Lower leg skin (tissue), 4 donors: ENCODE data around the gene POLL. TPM values are rescaled to one million over a fixed set of nuclear protein-coding genes. Genes with fewer than 3 reads are reported as not detected.

Source experiments
- DNase-seq, 2 donors: peaks; one replicate each; pipeline ENCODE4 v3.0.0-alpha.2; 2019; ENCODE audit warnings: low spot score in 2 of 2
- H3K4me3 ChIP-seq: fragments of 200-600 bp; sonication (generic); 2 replicates; pipeline ENCODE4 v1.5.1; 2017; ENCODE audit warnings: mild to moderate bottlenecking, low read depth; ENCODE audit not compliant: poor library complexity, severe bottlenecking
- POLR2A ChIP-seq, 2 donors: fragments of 450-650 bp; IDR thresholded peaks; one replicate each; pipeline ENCODE4 v1.6.1; 2016 to 2017; ENCODE audit warnings: antibody characterized with exemption in 2 of 2, mild to moderate bottlenecking in 1 of 2, moderate library complexity in 1 of 2
- WGBS, 2 donors: methylation state at CpG; one replicate each; pipeline ENCODE4 v1.1.5; 2018; 5-methylcytosine and 5-hydroxymethylcytosine counted together
- intact Hi-C: fragments of 100-400 bp; cut with DNase I; formaldehyde crosslinking; loops from one replicate; pipeline ENCODE4 v1.15.0; 2023; ENCODE audit warnings: low total_unique reads
- total RNA-seq, 4 donors: library from RNA; depleted of rRNA; stranded (reverse); fragments of >200 nt; gene quantifications; one replicate each; pipeline ENCODE4 v1.1.0, GENCODE V29; 2016
- TF ChIP-seq, protein P1 (sequence below), 3 donors: fragments of 450-650 bp; IDR thresholded peaks; one replicate each; pipeline ENCODE4 v1.5.1; 2016; ENCODE audit warnings: antibody characterized with exemption in 3 of 3, mild to moderate bottlenecking in 3 of 3, moderate library complexity in 2 of 3

The POLL gene
- total RNA-seq, 4 donors from 2014 or later: 13.6 to 19.9 (median 17.1) TPM

- no peak overlapping the region for H3K4me3 ChIP-seq
- WGBS, 2 donors: 85% methylated on average over 24 to 25 of the region's 25 CpGs
- intact Hi-C loops: no loop called here
- DNase-seq: no peak
- TF ChIP-seq, protein P1, sequence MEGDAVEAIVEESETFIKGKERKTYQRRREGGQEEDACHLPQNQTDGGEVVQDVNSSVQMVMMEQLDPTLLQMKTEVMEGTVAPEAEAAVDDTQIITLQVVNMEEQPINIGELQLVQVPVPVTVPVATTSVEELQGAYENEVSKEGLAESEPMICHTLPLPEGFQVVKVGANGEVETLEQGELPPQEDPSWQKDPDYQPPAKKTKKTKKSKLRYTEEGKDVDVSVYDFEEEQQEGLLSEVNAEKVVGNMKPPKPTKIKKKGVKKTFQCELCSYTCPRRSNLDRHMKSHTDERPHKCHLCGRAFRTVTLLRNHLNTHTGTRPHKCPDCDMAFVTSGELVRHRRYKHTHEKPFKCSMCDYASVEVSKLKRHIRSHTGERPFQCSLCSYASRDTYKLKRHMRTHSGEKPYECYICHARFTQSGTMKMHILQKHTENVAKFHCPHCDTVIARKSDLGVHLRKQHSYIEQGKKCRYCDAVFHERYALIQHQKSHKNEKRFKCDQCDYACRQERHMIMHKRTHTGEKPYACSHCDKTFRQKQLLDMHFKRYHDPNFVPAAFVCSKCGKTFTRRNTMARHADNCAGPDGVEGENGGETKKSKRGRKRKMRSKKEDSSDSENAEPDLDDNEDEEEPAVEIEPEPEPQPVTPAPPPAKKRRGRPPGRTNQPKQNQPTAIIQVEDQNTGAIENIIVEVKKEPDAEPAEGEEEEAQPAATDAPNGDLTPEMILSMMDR (IDR thresholded peaks at IDR 0.05): no peak
- TF ChIP-seq POLR2A (IDR thresholded peaks at IDR 0.05): no peak
Measured at GRCh38 chr10:101573885-101574753, 13.9 kb downstream of the POLL start.

- TF ChIP-seq, protein P1 (IDR thresholded peaks at IDR 0.05): no peak
- no peak for TF ChIP-seq POLR2A (IDR thresholded peaks at IDR 0.05)
- no peak for DNase-seq
- intact Hi-C loops: no loop called here
- WGBS, 2 donors: 92 to 95% methylated on average over 2 of the region's 2 CpGs
- H3K4me3 ChIP-seq: no peak overlapping the region
Measured at GRCh38 chr10:101572785-101573184, 15.3 kb downstream of the POLL start.

- TF ChIP-seq, protein P1 (IDR thresholded peaks at IDR 0.05): no peak
- TF ChIP-seq POLR2A (IDR thresholded peaks at IDR 0.05): no peak
- DNase-seq: no peak
- intact Hi-C loops: no loop called here
- WGBS, 2 donors: 90 to 91% methylated on average over 7 of the region's 7 CpGs
- no peak overlapping the region for H3K4me3 ChIP-seq
Measured at GRCh38 chr10:101572126-101572525, 15.9 kb downstream of the POLL start.

DNA sequence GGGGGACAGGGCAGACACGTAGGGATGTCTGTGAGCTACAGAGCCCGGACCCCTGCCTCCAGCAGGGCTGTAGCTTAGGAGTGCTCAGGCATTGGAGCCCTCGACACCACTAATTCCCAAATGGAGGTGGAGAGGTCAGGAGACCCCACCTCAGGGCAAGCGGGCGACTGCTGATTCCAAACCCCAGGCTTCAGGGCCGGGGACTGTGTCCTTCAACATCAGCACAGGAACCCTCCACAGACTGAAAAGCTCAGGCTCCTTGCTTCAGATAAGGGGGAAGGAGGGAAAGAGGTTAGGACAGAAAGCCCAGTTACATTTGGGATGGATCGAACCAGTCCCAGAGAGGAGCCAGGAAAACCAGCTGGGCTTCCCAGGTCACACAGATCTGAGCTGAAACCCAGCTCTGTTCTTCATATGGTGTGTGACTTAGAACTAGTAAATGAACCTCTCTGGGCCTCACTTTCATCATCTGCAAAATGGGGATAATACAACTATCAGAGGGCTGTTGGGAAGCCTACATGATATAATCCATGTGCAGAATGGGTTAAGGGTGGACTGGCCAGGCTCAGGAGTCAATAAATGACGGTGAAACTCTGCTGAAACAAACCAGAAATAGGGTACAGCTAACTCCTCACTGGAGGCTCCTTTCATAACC, 16.7 kb downstream of the POLL start:
- no peak overlapping the region for H3K4me3 ChIP-seq
- DNase-seq: no peak
- TF ChIP-seq POLR2A (IDR thresholded peaks at IDR 0.05): no peak
- TF ChIP-seq, protein P1 (IDR thresholded peaks at IDR 0.05): no peak
- intact Hi-C loops: loop anchor here (1.0 kb wide), 1 partner anchor 357 kb away; no protein-coding TSS in a partner anchor
- WGBS, 2 donors: 73 to 77% methylated on average over 8 of the region's 8 CpGs

GRCh38 chr10:101570428-101571270, 17.4 kb downstream of the POLL start:
- DNase-seq: no peak
- intact Hi-C loops: loop anchor here (1.0 kb wide), 1 partner anchor 356 kb away; no protein-coding TSS in a partner anchor
- H3K4me3 ChIP-seq: no peak overlapping the region
- 13 to 20% methylated on average over 19 to 30 of the region's 37 CpGs for WGBS, 2 donors
- no peak for TF ChIP-seq POLR2A (IDR thresholded peaks at IDR 0.05)
- TF ChIP-seq, protein P1 (IDR thresholded peaks at IDR 0.05): no peak
